Measurements from ENCODE around the gene DMXL2.

The DMXL2 gene

DNA sequence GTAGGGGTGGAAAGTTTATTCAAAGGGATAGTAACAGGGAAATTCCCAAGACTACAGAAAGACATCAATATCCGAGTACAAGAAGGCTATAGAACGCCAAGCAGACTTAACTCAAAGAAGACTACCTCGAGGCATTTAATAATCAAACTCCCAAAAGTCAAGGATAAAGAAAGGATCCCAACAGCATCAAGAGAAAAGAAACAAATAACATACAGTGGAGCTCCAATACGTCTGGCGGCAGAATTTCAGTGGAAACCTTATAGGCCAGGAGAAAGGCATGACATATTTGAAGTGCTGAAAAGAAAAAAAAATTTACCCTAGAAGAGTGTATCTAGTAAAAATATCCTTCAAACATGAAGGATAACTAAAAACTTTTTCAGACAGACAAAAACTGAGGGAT lies 95.6 kb downstream of the DMXL2 start:
- TF ChIP-seq CTCF (IDR thresholded peaks at IDR 0.05; ENCODE audit: low read depth, low read length) = no peak
- Histone ChIP-seq H3K27me3 (ENCODE audit: insufficient read depth, low read depth, severe bottlenecking) (no peaks in the 10 kb centered on the region), H3K27ac (no peak overlapping the region), H3K9me3 (ENCODE audit: severe bottlenecking) (no peaks in the 10 kb centered on the region), H3K4me3 (ENCODE audit: low read depth, low read length) (no peak overlapping the region), H3K36me3 (no peaks in the 10 kb centered on the region; the same call in 1 of the 2 replicates)
- no peak for DNase-seq

- Histone ChIP-seq H3K36me3 (no peaks in the 10 kb centered on the region; the same call in 1 of the 2 replicates), H3K4me3 (ENCODE audit: low read depth, low read length) (no peak overlapping the region), H3K27me3 (ENCODE audit: insufficient read depth, low read depth, severe bottlenecking) (no peaks in the 10 kb centered on the region), H3K9me3 (ENCODE audit: severe bottlenecking) (no peaks in the 10 kb centered on the region), H3K27ac (no peak overlapping the region)
- DNase-seq = no peak
- TF ChIP-seq CTCF (IDR thresholded peaks at IDR 0.05; ENCODE audit: low read depth, low read length) = no peak
Measured at GRCh38 chr15:51524376-51524775, 98.2 kb downstream of the DMXL2 start.

GRCh38 chr15:51516291-51516690 lies 106.3 kb downstream of the DMXL2 start:
- no peak for TF ChIP-seq CTCF (IDR thresholded peaks at IDR 0.05; ENCODE audit: low read depth, low read length)
- no peaks in the 10 kb centered on the region for H3K27me3 ChIP-seq (ENCODE audit: insufficient read depth, low read depth, severe bottlenecking)
- H3K4me3 ChIP-seq (ENCODE audit: low read depth, low read length) = no peak overlapping the region
- H3K27ac ChIP-seq = no peak overlapping the region
- peaks cover 2% of the 10 kb centered on the region for H3K9me3 ChIP-seq (ENCODE audit: severe bottlenecking)
- H3K36me3 ChIP-seq = 0 out of 2 replicates have a peak, but pooled peaks cover 2% of the 10 kb centered on the region
- no peak for DNase-seq

DNA sequence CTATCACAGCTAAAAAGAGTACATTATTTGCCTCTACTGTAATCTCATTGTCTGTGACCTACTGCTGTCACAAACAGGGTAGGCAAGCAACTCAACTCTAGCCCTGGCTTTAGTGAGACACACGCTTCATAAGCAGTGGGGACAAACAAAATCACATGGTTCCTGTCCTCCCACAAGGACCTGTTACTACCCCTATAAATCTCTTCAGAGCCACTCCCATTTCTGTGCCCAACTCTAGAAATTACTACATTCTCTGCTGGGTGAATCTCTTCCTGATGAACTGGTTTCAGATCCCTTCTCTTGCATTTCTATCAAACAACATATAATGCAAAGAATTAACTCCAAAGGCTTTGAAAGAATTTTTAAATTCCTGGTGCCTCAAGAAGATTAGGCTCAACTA lies 117.3 kb downstream of the DMXL2 start:
- H3K27me3 ChIP-seq (ENCODE audit: insufficient read depth, low read depth, severe bottlenecking) = no peaks in the 10 kb centered on the region
- no peak for TF ChIP-seq CTCF (IDR thresholded peaks at IDR 0.05; ENCODE audit: low read depth, low read length)
- DNase-seq = no peak
- no peak overlapping the region for H3K27ac ChIP-seq
- H3K36me3 ChIP-seq = no peaks in the 10 kb centered on the region; the same call in 1 of the 2 replicates
- no peak overlapping the region for H3K4me3 ChIP-seq (ENCODE audit: low read depth, low read length)
- no peaks in the 10 kb centered on the region for H3K9me3 ChIP-seq (ENCODE audit: severe bottlenecking)

GRCh38 chr15:51503003-51503402 lies 119.6 kb downstream of the DMXL2 start:
- no peak for TF ChIP-seq CTCF (IDR thresholded peaks at IDR 0.05; ENCODE audit: low read depth, low read length)
- no peak overlapping the region for H3K27ac ChIP-seq
- no peaks in the 10 kb centered on the region for H3K9me3 ChIP-seq (ENCODE audit: severe bottlenecking)
- DNase-seq = no peak
- H3K27me3 ChIP-seq (ENCODE audit: insufficient read depth, low read depth, severe bottlenecking) = no peaks in the 10 kb centered on the region
- H3K36me3 ChIP-seq = peaks cover 11% of the 10 kb centered on the region
- no peak overlapping the region for H3K4me3 ChIP-seq (ENCODE audit: low read depth, low read length)

DNA sequence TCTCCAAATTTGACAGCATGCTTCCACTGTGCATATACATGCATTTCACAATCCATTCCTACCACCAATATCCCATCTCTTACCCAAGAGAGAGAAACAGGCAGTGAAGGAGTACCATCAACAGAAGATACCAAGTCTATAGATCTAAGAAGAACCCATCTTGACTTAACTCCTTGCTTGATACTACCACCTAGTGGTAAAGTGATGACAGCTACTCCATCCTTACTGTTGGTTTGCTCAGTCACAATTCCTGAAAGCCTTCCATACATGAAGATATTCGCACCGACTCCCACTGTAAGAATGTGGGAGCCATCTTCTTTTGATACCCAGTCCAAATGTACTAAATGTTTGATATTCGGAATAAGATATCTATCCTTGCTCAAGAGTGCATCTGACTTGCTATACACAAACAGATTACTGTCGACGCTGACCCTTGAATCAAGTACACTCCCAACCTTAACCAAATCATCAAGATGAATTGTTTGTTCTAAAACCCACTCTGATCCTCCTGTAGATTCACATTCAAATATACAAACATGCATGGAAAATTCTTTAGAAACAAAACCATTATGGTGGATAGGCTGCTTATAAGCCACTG lies 123.1 kb downstream of the DMXL2 start:
- Histone ChIP-seq H3K27me3 (ENCODE audit: insufficient read depth, low read depth, severe bottlenecking) (no peaks in the 10 kb centered on the region), H3K9me3 (ENCODE audit: severe bottlenecking) (no peaks in the 10 kb centered on the region), H3K4me3 (ENCODE audit: low read depth, low read length) (no peak overlapping the region), H3K27ac (no peak overlapping the region), H3K36me3 (peaks cover 14% of the 10 kb centered on the region)
- no peak for DNase-seq
- peak; percentile 61 for TF ChIP-seq CTCF (IDR thresholded peaks at IDR 0.05; ENCODE audit: low read depth, low read length)
